TTC549 (cell line): ENCODE measurements around the gene JPT2.
"Not testable (repeated sequence)": the region's sequence is repeated elsewhere in the genome, so short reads cannot be mapped to it uniquely, and the experiment has no call there.

Source experiments
- FAIRE-seq: peaks from 2 replicates; lab custom pipeline; 2012; peaks lifted over from hg19 to GRCh38; lab: Jason Lieb, UNC

JPT2 gene

GRCh38 chr16:1676661-1677060 lies 1.4 kb upstream of the JPT2 start:
- no peak for FAIRE-seq

GRCh38 chr16:1677339-1677738 lies 740 bp upstream of the JPT2 start:
- no peak for FAIRE-seq

GRCh38 chr16:1678500-1679098 lies 520 bp downstream of the JPT2 start:
- no peak for FAIRE-seq

- no peak for FAIRE-seq
Measured at GRCh38 chr16:1680361-1680760, 2.3 kb downstream of the JPT2 start.

GRCh38 chr16:1681032-1681431 lies 3.0 kb downstream of the JPT2 start:
- no peak for FAIRE-seq

DNA sequence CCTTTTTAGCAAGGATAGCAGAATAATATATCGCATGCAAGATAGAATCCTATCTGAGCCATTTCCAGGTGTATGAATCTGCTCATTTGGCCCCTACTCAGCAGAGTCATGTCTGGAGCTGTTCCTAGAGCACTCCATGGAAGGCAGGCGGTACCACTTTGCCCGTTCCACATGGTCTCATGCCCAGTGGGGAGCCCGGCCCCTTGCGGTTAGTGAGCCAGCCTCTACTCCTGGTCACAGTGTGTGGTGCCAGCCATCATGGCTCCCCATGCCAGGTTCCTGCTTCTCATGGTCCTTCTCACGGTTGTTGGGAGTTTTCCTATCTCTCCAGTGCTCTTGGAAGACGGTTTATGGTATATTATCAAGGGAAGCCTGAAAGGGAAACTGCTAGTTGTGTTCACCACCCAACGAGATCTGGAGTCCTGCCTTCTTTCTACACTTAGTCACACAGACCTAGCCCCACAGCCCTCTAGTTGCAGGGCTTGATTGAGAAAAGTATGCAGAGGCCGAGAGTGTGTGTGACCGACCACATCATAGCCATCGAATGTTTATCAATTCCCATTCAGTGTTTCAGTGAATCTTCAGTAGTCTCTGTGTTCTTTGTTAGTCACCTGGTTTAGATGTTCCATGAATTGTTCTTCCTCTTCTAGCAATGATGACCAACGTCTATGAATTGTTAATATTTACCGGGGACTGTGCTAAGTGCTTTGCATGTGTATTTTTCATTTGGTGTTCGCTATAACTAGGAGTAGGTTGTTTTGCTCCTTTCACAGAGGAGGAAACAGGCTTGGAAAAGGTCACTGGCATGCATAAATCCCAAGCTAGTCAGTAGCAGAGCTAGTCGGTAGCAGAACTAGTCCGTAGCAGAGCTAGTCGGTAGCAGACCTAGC lies 9.6 kb downstream of the JPT2 start:
- FAIRE-seq, result no peak

- no peak for FAIRE-seq
Measured at GRCh38 chr16:1688807-1689560, 10.9 kb downstream of the JPT2 start.

DNA sequence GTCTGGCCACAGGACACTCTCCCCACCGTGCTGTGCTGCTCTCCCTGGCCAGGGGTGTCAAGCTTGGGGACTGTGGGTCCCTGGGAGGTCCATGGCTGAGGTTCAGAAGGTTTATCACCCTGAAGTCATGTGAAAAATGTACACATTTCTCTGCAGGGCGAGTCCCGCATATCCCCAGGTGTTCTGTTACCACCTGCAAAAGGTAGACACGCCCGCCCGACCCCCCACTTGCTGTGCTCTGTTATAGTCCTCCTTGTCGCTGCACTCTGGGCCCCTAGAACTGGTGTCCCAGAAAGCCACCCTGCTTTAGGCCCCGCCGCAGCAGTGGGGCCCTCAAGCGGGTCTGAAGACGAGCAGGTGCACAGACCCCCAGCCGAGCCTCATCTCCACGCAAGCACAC lies 11.8 kb downstream of the JPT2 start:
- FAIRE-seq, result no peak

DNA sequence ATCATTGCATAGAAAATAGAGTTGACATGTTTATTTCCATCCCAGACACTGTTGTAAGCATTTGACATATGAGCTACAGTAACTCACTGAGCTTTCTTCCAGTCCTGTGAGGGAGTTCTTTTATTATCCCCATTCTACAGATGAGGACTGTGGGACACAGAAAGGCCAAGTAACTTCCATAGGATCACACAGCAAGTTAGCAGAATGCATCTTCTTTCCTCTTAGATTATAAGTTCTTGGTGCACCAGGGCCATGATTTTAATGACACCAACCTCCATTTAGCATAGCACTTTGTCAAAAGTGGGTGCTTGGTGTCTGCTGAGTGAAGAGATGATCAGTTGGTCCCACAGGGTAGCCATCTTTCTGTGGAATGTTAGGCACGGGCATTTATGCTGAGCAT lies 12.7 kb downstream of the JPT2 start:
- FAIRE-seq, result no peak

DNA sequence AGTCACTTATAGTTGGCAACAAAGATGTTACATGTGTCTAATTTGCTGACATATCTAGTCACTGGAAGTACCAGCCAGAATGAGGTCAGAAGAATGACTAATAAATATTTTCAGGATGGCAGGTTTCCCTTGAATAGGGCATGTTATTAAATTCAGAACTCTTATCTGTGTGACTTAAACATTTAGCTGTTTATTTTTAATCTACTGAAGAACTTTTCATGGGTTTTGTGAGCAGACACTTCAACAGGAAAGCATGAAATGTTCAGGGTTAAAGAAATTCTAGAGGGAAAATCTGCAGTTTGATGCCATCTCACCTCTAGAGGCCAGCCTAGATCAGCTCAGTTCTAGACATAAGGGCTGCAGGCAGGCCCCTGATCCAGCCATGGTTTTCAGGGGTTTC lies 13.2 kb downstream of the JPT2 start:
- no peak for FAIRE-seq

DNA sequence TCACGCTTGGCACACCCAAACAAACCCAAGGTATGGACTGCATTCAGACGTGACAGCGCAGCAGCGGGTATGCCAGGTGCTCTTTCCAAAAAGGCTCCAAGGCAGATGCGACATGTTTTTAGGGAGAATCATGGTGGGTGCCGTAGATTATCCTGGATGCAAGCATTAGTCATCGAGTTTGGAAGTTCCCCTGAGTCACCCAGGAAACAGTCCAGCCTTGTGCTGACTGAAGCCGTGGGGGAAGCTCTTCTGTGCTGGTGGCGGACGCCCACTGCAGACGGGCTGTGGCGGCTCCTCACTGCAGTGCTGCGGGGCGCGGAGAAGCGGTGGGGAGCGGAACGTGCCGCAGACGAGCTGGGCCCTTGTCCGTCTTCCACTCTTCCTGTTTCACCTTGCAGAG lies 13.9 kb downstream of the JPT2 start:
- FAIRE-seq, result no peak

GRCh38 chr16:1696863-1697262 lies 18.8 kb downstream of the JPT2 start:
- no peak for FAIRE-seq

DNA sequence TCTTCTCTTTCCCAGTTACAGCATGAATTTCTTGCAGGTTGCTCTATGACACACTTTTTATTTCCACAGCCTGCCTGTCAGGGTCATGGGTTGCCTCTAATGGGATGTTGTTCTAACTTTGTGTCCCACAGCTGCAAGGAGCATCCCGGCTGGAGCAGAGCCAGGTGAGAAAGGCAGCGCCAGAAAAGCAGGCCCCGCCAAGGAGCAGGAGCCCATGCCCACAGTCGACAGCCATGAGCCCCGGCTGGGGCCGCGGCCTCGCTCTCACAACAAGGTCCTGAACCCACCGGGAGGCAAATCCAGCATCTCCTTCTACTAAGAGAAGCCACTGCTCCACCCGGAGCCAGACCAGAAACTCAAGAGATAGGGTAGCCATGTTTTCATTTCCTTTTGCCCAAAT lies 20.6 kb downstream of the JPT2 start:
- FAIRE-seq, result no peak

- no peak for FAIRE-seq
Measured at GRCh38 chr16:1700246-1700645, 22.2 kb downstream of the JPT2 start.

- no peak for FAIRE-seq
Measured at GRCh38 chr16:1701216-1701878, 23.3 kb downstream of the JPT2 start.

- FAIRE-seq, result not testable (repeated sequence)
Measured at GRCh38 chr16:1705324-1705687, 27.2 kb downstream of the JPT2 start.

DNA sequence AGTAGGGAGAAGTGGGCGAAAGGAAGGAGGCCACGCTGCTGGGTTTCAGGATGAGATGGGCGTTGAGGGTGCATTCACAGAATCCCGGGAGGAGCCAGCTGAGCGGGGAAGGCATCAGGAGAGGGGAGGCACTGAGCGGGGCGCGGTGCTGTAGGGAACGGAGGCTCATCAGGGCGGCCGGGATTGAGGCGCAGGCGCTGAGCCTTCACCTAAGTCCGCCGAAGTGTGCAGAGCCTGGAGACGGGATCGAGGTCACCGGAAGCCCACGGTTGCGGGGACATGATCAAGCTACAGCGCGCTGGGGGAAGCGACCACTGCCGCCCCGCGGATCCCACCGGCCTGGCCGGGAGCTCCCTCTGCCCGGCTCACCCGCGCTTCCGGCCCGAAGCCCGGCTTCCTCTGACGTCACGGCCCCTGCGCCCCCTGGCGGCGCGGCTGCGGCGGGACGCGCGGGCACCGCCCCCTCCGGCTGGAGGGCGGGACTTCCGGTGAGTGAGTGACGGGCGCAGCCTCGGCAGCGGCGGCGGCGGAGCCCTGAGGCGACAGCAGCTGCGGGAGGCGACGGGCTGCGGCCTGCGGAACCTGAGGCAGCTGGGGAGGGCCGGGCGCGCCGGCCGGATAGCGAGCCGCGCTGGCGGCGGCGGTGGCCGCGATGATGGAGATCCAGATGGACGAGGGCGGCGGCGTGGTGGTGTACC lies 27.8 kb downstream of the JPT2 start, which contains the start of gene MAPK8IP3:
MAPK8IP3 (plus strand) TSS at position 508 of the 698 bp plus-strand sequence; CDS start at position 653, 145 bp downstream.
- no peak for FAIRE-seq

- FAIRE-seq, result no peak
Measured at GRCh38 chr16:1706386-1707192, 28.5 kb downstream of the JPT2 start.

- FAIRE-seq, result no peak
Measured at GRCh38 chr16:1707193-1707790, 29.2 kb downstream of the JPT2 start.

DNA sequence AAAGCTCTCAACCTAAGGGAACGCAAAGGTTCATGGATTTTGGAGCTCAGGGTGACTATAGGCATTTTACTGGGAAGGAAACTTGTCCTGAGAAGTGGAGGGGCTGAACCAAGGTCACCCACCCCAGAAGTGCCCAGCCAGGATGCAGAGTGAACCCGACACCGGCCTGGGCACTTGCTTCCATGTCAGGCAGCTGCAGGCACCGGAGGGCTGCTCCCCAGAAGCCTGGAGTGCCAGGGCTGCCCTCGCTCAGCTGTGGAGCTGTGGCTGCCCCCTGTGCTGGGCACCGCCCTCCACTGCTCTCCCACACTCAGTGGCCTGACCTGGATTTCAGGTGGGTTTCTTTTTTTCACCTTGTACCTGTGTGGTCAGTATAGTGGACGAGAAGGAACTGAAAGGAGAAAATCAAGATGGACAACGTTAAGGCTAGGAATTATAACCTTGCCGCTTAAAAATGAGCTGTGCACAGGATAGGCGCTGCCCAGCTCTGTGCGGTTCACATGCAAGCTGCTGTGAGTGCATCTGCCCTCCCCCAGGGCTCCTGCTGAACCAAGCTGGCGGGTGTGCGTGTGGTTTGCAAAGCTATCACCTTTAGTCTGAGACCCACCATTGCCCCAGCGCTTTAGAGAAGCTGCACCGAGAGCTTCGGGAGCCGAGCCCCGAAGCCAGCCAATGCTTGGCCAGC lies 30.1 kb downstream of the JPT2 start:
- FAIRE-seq, result no peak
